GM21360 (cell line): ENCODE data around the gene SEC14L1.
A peak's percentile ranks its signal among the peaks of the same experiment; 100 is the strongest.
"Not testable (repeated sequence)": the region's sequence is repeated elsewhere in the genome, so short reads cannot be mapped to it uniquely, and the experiment has no call there.

Experiments
- ATAC-seq: cut with Tn5 transposase; IDR thresholded peaks from one replicate; pipeline ENCODE4 v1.9.1; 2021; ENCODE audit warnings: mild to moderate bottlenecking, moderate library complexity; ENCODE audit not compliant: unreplicated experiment

The SEC14L1 gene

GRCh38 chr17:77140878-77141767, at the start of gene SEC14L1:
Gene SEC14L1, plus strand, starts transcription at chr17:77140969. Its CDS starts 2,628 bp downstream, at chr17:77143597.
- ATAC-seq: peak; percentile 23

- no peak for ATAC-seq
Observed at GRCh38 chr17:77092025-77092424, 48.7 kb upstream of the SEC14L1 start.

- ATAC-seq: no peak
Observed at GRCh38 chr17:77095461-77095860, 45.3 kb upstream of the SEC14L1 start.

GRCh38 chr17:77096570-77097214, 44.1 kb upstream of the SEC14L1 start:
- ATAC-seq: no peak

GRCh38 chr17:77097631-77098180, 43.1 kb upstream of the SEC14L1 start:
- no peak for ATAC-seq

- no peak for ATAC-seq
Observed at GRCh38 chr17:77098884-77099545, 41.8 kb upstream of the SEC14L1 start.

- no peak for ATAC-seq
Observed at GRCh38 chr17:77099997-77100396, 40.8 kb upstream of the SEC14L1 start.

GRCh38 chr17:77101521-77102410, 39.0 kb upstream of the SEC14L1 start:
- no peak for ATAC-seq

- not testable (repeated sequence) for ATAC-seq
Observed at GRCh38 chr17:77102411-77103134, 38.2 kb upstream of the SEC14L1 start.

GRCh38 chr17:77105706-77106105, 35.1 kb upstream of the SEC14L1 start:
- ATAC-seq: no peak

- ATAC-seq: peak; percentile 23
Observed at GRCh38 chr17:77106874-77107358, 33.9 kb upstream of the SEC14L1 start.

GRCh38 chr17:77107506-77108433, 33.0 kb upstream of the SEC14L1 start:
- ATAC-seq: peak; percentile 76

- ATAC-seq: no peak
Observed at GRCh38 chr17:77109159-77109759, 31.5 kb upstream of the SEC14L1 start.

GRCh38 chr17:77109764-77110359, 30.9 kb upstream of the SEC14L1 start:
- no peak for ATAC-seq

GRCh38 chr17:77111165-77111933, 29.4 kb upstream of the SEC14L1 start:
- ATAC-seq: not testable (repeated sequence)

GRCh38 chr17:77111934-77112296, 28.9 kb upstream of the SEC14L1 start:
- no peak for ATAC-seq

GRCh38 chr17:77115510-77115909, 25.3 kb upstream of the SEC14L1 start:
- no peak for ATAC-seq
